Measurements from ENCODE around the gene MAP2K6. TPM values are rescaled to one million over a fixed set of nuclear protein-coding genes. Genes with fewer than 3 reads are reported as not detected.

Gene MAP2K6
- total and polyA plus RNA-seq, 2 donors (not counting 3 experiments of a cell fraction or from before 2014, with no cell fraction given): 5.9 to 13.9 TPM

- ChIA-PET POLR2A (no interaction called here), CTCF (no interaction called here)
- H3K27me3 ChIP-seq (ENCODE audit: control insufficient read depth in 2 of 2, insufficient read depth in 2 of 2, low read length in 2 of 2): no peaks in the 10 kb centered on the region
These were observed 144.3 kb downstream of the MAP2K6 start for GRCh38 chr17:69558796-69559195.

More at GRCh38 chr17:69558796-69559195, 144.3 kb downstream of the MAP2K6 start:
- Histone ChIP-seq H3K4me2 (ENCODE audit: insufficient read depth, low read length) (no peak overlapping the region), H2AFZ (ENCODE audit: low read depth, low read length) (no peak overlapping the region), H3K9me3 (replicated peaks; ENCODE audit: control insufficient read depth, insufficient read depth, low read length) (no peaks in the 10 kb centered on the region), H3K9ac (replicated peaks; ENCODE audit: extremely low read depth, insufficient read depth, low read length) (no peak overlapping the region), H3K9me1 (replicated peaks; ENCODE audit: control insufficient read depth, extremely low read depth, insufficient read depth, low read length) (no peaks in the 10 kb centered on the region), H3K4me1 (ENCODE audit: control insufficient read depth, extremely low read depth, insufficient read depth, low read length) (no peaks in the 10 kb centered on the region), H3K36me3 (ENCODE audit: control insufficient read depth in 2 of 2, extremely low read depth in 1 of 2, insufficient read depth in 2 of 2, low read length in 2 of 2) (no peaks in the 10 kb centered on the region), H3K79me2 (ENCODE audit: control insufficient read depth, insufficient read depth, low read length) (no peaks in the 10 kb centered on the region), H3K27ac (ENCODE audit: insufficient read depth, low read depth, low read length) (no peak overlapping the region), H3K4me3 (replicated peaks in 1 of 3; ENCODE audit: insufficient read depth in 1 of 3, low read depth in 1 of 3, low read length in 3 of 3) (no peak overlapping the region), H4K20me1 (replicated peaks; ENCODE audit: control insufficient read depth, extremely low read depth, insufficient read depth, low read length) (no peaks in the 10 kb centered on the region)
- dilution Hi-C loops (cut with MboI; ENCODE audit: extremely low pct_ligation_motif_present, low sequenced_read_pairs): no loop called here
- intact Hi-C loops (cut with micrococcal nuclease): no loop called here
- DNase-seq (ENCODE audit: low read depth, low spot score) (no peak), FAIRE-seq (no peak)
- BruUV-seq (replicated peaks): no TSS peak
- TF ChIP-seq MAX (IDR thresholded peaks at IDR 0.05; ENCODE audit: insufficient read depth, insufficient read length): no peak
- no peak for TF ChIP-seq FOS (IDR thresholded peaks at IDR 0.05; ENCODE audit: borderline replicate concordance, insufficient read depth, low read length)
- no peak for TF ChIP-seq POLR2AphosphoS5 (IDR thresholded peaks at IDR 0.05; ENCODE audit: insufficient read depth, low read depth, low read length)
- TF ChIP-seq POLR2A (IDR thresholded peaks at IDR 0.05; ENCODE audit: low read depth, low read length): no peak
- no peak for TF ChIP-seq EZH2 (IDR thresholded peaks at IDR 0.05; ENCODE audit: borderline replicate concordance, low read depth, low read length, severe bottlenecking)
- no peak for TF ChIP-seq JUN (IDR thresholded peaks at IDR 0.05; ENCODE audit: borderline replicate concordance, insufficient read depth, insufficient read length, low read depth)
- no peak for TF ChIP-seq CTCF (IDR thresholded peaks at IDR 0.05; ENCODE audit: extremely low read depth in 1 of 2, insufficient read depth in 1 of 2, low read depth in 1 of 2, low read length in 2 of 2)
- no peak for TF ChIP-seq MYC (IDR thresholded peaks at IDR 0.05; ENCODE audit: low read depth, low read length)
- TF ChIP-seq GATA2 (IDR thresholded peaks at IDR 0.05; ENCODE audit: insufficient read depth, insufficient read length, low read depth, low read length): no peak

Measured in endothelial cell of umbilical vein (primary cell).